ENCODE results near the gene CD52.

CD52 gene

DNA sequence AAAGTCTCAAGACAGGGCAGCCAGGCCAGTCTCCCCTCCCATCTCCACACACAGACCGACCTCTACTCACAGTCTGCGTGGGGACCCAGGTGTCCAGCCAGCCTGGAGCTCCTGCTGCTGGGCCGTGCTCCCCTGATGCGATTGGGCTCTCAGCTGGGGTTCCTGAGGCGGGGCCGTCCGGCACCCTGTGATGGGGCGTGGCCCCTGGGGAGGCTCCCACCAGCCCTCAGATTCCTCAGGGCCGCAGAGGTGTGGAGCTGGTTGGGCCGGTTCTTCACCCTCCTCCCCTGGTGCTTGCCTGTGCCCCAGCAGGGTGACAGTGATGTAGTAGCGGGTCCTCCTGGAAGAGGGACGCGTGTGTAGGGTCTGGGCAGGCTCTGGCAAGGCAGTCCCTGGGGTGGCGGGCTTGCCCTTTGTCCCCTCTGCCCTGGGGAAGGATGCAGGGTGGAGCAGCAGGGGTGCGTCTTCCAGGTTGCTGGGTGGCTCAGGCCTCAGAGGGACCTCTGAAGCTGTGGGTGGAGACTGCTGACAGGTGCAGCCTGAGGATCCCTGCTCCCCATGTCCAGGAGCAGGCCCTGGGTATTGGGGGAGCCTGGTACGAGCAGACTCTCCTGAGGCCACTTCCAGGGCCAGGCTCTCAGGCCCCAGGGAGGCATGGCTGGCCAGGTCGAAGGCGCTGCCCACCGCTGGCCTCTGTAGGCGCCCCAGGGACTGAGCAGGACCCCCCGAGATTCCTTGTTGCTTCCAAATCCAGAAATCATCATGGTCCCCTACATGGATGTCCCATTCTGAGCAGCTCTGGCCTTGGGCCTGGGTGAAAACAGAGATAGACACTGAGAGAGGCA is 36.4 kb downstream of the CD52 start, which contains the start of gene CRYBG2:
Gene CRYBG2, minus strand, starts transcription at position 155 of the 845 bp plus-strand sequence. CDS start 7,473 bp downstream, outside the sequence.
- no peak for DNase-seq

DNA sequence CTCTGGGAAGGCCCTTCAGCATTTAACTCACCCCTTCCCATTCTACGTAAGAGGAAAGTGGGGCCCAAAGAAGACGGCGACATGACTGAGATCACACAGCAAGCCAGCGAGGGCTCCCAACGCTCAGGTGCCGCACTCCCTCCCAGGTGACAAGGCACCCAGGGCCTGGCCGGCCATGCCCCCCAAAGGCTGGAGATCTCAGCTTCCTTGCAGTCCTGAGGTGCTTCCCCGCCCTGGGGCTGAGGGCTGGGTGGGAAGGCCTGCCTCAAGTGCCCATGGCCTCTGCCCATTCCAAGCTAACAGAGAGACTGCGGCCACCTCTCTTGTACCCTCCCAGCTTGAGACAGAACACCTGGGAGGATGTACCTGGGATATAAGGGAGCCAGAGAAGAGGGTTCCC is 37.2 kb downstream of the CD52 start:
- no peak for DNase-seq

DNA sequence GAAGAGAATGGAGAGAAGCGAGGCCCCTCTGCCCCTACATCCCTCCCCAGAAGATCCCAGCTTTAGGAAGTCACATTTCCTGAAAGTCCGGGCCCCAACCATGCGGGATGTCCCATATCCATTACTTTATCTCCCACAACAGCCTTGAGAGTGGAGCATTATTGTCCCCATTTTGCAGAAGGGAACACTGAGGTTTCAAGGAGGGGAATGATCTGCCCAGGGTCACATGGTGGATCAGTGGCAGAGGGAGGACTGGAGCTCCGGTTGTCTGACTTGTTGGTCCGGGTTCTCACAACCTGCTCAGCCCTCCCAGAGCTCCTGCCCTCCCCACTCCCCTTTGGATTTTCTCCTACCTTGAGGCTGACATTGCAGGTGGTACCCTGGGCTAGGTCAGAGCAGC is 38.3 kb downstream of the CD52 start:
- DNase-seq: no peak

DNA sequence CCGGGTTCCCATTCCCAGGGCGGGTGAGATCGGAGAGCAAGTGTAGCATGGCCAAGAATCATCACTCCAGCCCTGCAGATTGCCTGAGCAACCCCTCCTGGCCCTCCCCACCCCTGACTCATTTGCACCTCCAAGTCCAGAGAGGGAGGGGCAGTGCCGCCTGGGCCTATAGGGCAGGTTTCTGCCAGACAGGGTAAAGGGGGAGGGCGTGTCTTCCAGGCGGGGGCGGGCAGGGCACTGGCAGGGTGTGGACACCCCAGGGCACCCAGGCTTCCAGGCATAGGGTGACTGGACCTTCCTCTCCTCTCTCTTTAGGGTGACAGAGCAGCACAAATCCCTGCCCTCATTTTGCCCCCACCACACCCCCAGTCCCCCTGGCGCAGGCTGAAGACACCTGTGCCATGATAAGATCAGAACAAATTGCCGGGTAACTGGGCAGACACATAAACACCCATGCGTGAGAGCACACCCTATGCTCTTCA is 39.4 kb downstream of the CD52 start:
- no peak for DNase-seq

DNA sequence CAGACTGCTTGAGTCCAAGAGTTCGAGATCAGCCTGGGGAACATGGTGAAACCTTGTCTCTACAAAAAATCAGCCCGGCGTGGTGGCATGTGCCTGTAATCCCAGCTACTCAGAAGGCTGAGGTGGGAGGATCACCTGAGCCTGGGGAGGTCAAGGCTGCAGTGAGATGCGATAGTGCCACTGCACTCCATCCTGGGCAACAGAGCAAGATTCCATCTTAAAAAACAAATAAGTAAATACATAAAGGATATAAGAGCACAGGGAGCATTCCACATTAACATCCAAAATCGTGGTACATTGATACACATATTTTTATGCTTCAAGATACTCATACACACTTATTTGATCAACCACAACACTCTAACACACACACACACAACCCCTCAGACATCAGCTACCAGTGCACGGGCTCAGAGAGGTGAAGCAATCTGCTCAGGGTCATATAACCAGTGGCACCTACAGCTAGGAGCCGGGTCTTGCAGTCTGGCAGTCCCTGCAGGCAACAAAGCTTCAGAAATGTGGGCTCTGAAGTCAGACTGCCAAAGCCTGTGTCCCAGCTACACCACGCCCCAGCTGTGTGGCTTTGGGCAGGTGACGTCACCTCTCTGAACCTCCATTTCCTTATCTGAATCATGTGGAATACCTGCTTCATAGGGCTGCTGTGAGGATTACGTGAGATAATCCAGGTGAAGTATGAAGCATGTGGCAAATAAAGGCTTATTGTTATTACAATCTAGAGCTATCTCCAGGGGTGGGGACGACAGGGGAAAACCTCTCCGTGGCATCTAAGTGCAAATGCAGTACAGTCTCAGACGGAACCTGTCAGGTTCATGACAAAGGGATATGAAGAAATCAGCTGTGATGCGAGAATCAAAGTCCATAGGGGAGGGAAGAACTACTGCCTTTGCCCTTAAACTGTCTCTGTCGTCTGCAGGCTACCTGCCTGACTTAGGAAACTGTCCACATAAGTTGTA is 40.9 kb downstream of the CD52 start:
- no peak for DNase-seq

DNA sequence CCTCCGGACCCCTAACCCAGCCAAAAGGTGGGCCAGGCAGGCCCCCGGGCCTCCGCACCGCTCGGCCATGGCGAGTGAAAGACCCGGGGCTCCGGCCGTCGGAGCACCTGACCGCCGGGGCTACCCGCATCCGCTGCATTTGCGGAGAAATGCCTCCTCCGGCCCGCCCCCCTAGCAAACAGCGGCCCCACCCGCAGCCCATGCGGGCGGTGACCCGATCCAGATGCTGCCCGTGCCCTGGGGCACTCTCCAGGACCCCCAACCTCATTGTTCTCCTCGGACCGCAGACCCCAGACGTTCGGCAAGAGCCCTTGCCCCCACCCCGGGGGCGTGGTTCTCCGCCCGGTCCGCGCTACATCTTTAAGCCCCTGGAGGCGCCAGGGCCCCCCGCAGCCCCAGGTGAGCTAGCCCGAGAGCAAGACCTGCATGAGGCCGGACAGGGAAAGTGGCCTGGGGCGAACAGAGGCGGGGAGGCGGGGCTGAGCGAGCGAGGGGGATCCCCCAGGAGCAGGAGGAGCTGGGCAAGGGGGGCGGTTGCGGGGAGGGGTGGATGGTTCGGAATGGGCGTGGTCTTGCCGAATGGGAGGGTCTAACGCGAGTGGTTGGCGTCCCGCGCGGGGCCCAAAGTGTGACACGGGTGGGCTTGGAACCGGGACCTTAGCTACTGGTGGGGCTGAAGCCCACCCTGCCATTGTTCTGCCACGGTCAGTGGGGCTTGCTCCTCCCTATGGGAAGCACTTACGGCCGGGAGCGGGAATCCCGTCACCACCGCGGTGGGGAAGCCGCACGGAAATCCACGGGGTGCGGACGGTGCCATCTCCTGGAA is 42.4 kb downstream of the CD52 start:
- DNase-seq: no peak

DNA sequence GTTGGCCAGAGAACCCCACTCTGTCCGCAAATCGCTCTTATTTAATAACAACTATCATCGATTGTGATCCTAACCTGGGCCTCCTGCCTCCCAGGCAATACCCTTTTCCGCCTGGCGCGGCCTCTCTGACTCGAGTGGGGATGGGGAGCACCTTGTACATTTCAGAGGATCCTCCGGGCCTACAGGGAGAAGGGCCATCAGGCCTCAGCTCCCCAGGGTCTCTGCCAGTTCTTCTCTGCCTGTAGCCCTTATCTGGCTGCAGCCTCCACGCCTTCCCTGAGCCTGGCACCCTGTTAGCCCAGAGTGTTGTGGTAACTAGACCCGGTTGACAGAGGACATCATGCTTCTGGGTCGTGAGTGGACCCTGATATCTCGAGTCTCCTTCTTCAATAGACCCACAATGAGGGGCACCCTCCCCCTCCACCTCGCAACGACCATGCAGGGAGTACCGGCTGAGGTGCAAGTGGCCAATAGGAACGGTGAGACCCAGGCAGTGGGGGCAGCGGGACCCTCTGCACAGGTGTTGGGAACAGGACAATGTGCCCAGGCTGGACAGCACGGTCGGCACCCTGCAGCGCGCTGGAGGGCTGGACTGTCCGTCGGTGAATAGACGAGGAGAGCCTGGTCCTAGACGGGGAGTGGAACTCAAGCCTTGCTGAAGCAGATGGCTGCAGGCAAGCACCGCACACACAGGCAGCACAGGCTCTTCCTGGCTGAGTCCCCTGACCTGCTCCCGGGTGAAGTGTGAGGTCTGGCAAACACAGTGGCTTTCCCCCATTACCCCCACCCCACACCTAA is 43.2 kb downstream of the CD52 start:
- DNase-seq: no peak

DNA sequence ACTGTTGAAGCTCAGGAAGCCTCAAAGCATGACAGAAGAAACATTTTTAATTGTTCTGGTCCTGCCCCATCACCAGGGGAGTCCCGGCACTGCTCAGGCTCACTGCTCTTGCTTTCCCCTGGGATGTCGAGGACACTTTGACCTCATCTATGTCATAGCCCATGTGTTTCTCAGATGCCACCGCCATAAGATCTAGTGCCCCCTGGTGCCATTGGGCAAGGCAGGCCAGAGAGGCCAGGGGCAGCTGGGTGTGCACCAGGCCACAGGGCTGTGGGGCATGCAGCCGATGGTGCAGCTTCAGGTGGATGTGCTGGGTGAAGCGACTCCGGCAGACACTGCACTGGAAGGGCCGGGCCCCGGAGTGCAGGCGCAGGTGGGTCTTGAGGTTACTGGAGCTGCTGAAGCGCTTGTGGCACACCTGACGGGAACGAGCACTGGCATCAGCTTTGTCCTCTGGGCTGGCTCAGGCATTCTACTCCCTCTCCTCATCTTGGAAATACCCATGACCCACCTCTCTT is 43.9 kb downstream of the CD52 start:
- DNase-seq: no peak

DNA sequence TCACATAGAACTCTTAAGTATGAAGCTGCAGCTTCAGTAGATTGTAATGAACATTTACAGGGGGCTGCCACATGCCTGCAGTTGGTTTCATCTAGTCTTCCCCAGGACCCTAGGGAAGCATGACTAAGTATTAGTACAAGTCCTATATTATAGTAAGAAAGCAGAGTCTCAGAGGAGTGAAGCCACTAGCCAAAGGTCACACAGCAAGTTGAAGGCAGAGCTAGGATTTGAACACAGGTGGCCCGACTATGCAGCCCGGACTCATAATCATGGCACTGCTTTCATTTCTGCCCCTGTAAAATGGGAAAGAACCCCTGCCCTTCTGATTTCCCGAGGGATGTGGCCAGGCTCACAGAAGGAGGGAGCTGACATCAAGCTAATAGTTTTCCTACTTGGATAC is 44.6 kb downstream of the CD52 start:
- no peak for DNase-seq

DNA sequence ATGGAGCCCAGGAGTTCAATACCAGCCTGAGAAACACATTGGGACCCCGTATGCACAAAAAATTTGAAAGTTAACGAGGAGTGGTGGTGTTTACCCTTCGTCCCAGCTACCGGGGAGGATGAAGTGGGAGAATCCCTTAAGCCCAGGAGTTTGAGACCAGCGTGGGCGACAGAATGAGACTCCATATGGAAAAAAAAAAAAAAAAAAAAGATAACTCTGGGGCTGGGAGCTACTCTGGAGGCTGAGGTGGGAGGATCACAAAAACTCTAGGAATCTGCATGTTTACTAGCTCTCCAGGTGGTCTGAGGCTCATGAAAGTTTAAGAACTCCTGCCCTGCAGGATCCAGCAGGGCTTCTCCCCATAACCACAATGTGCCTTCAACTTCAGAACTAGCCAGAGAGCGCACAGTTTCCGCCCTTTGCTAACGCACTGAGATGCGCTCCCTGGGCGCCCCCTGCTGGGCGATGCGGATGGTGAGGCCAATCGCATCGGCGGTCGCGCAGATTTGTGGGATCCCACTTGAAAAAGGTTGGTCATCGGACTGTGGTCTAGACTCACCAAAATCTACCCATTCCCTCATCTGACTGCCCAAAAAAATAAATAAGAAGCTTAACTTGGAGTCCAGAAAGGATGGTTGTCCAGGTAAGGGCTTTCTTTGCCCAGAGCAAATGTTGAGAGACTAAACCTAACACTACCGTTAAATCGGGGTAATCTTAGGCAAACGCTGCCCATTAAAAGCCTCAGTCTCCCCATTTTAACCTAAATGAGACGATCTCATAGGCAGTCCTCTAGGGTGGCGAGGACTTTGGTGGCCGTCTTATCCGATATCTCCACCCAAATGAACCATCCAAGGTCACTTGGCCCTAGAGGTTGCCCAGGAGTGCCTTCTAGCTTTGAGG is 46.0 kb downstream of the CD52 start:
- peak in 33 of 51 donors; percentile 1 to 76 (median 19) for DNase-seq

- peak in 6 of 51 donors; percentile 2 to 16 (median 10) for DNase-seq
Observed at GRCh38 chr1:26364956-26365355, 47.2 kb downstream of the CD52 start.

DNA sequence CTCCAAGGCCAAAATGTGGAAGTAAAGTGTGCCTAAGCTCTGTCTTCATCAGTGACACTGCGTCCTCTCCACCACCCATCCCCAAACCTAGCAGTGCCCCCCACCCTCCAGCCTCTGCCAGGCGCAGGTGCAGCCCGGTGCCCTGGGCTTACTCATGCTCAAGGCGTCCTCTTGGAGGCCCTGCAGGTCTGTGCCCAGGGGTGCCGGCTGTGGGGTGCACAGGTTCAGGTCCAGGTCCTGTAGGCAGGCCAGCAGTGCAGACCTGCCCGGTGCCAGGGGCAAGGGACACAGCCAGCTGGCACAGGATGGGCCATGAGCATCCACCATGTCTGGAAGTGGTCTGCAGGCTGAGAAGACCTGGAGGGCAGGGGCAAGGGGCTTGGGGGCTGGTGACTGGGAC is 49.7 kb downstream of the CD52 start:
- no peak for DNase-seq

DNA sequence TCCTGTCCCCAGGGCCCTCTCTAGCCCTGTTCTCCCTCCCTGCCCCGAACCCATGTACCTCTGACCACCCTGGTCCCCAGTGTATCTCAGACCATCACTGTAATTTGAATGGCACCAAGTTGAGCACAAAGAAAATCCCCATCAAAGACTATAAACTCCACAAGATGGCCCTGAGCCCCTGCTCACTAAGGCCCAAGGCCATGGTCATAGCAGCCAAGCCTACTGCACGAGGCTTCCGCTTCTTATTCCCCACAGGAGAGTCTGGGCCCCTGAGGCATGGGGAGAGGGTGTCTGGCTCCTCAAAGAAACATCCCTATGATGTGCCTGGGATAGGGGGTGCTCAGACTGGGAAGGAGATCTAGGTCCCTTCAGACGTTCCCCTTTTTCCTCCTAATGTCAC is 50.2 kb downstream of the CD52 start:
- DNase-seq: no peak

DNA sequence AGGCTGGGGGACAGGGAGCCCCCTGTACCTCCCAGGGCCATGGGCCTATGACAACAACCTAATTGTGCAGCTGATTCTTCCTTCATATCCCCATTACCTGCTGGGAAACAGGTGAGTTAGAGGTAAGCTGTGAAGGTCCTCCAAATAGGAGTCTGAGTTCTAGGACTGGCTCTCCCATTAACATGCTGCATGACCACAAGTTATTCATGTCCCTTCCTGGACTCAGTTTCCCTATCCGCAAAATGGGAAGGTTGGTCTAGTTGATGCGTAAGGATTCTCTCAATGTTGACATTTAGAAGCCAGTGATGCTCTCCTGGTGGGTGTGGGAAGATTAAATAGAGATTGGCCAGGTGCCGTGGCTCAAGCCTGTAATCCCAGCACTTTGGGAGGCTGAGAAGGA is 50.7 kb downstream of the CD52 start:
- DNase-seq: no peak
